IPS DF 6.9 (cell line): Measurements from ENCODE around the gene LAMTOR4.
"Not testable (repeated sequence)": the region's sequence is repeated elsewhere in the genome, so short reads cannot be mapped to it uniquely, and the experiment has no call there.

ENCODE experiments used
- DNase-seq: peaks from one replicate; pipeline ENCODE4 v3.0.0-alpha.2; 2013; ENCODE audit warnings: low read depth, low spot score
- H3K27ac ChIP-seq: one replicate; pipeline ENCODE4 v1.5.1; 2013; ENCODE audit warnings: low read length, control low read depth
- H3K27me3 ChIP-seq: 2 replicates; pipeline ENCODE4 v1.6.1; 2013; ENCODE audit warnings: mild to moderate bottlenecking, low read length; ENCODE audit not compliant: control insufficient read depth, insufficient read depth
- H3K36me3 ChIP-seq: 2 replicates; pipeline ENCODE4 v1.6.1; 2013; ENCODE audit warnings: low read length; ENCODE audit not compliant: control insufficient read depth, insufficient read depth
- H3K4me1 ChIP-seq: 2 replicates; pipeline ENCODE4 v1.6.1; 2013; ENCODE audit warnings: low read length; ENCODE audit not compliant: control insufficient read depth, insufficient read depth
- H3K4me3 ChIP-seq: 2 replicates; pipeline ENCODE4 v1.5.1; 2013; ENCODE audit warnings: mild to moderate bottlenecking, low read length
- H3K9me3 ChIP-seq: 2 replicates; pipeline ENCODE4 v1.6.1; 2013; ENCODE audit warnings: low read length, inconsistent platforms; ENCODE audit not compliant: control insufficient read depth, insufficient read depth
- WGBS: extraction: QIAGEN DNeasy Blood & Tissue Kit; methylation state at CpG from one replicate; pipeline ENCODE4 v1.1.7; 2013; ENCODE audit warnings: mixed read lengths, missing lambda C conversion rate; ENCODE audit not compliant: insufficient read length, insufficient coverage; 5-methylcytosine and 5-hydroxymethylcytosine counted together

LAMTOR4 gene

GRCh38 chr7:100173806-100174495 is 25.2 kb downstream of the LAMTOR4 start:
- H3K4me1 ChIP-seq: peaks cover 4% of the 10 kb centered on the region
- H3K4me3 ChIP-seq: no peak overlapping the region
- no peaks in the 10 kb centered on the region for H3K9me3 ChIP-seq
- no peaks in the 10 kb centered on the region for H3K27me3 ChIP-seq
- peaks cover 5% of the 10 kb centered on the region for H3K36me3 ChIP-seq
- no peak overlapping the region for H3K27ac ChIP-seq
- no peak for DNase-seq
- no CpG with 5 or more reads among the region's 11 CpGs for WGBS

GRCh38 chr7:100174582-100174981 is 25.9 kb downstream of the LAMTOR4 start:
- no CpG with 5 or more reads among the region's 5 CpGs for whole genome bisulfite sequencing
- H3K9me3 ChIP-seq: no peaks in the 10 kb centered on the region
- H3K36me3 ChIP-seq: peaks cover 5% of the 10 kb centered on the region
- H3K4me1 ChIP-seq: peaks cover 4% of the 10 kb centered on the region
- no peak overlapping the region for H3K27ac ChIP-seq
- DNase-seq: no peak
- H3K27me3 ChIP-seq: no peaks in the 10 kb centered on the region
- H3K4me3 ChIP-seq: no peak overlapping the region

GRCh38 chr7:100175296-100175935 is 26.7 kb downstream of the LAMTOR4 start:
- no CpG with 5 or more reads among the region's 14 CpGs for WGBS
- no peak for DNase-seq
- Histone ChIP-seq H3K27ac (no peak overlapping the region), H3K4me1 (peaks cover 2% of the 10 kb centered on the region), H3K4me3 (no peak overlapping the region), H3K36me3 (peaks cover 5% of the 10 kb centered on the region), H3K27me3 (no peaks in the 10 kb centered on the region), H3K9me3 (no peaks in the 10 kb centered on the region)

- no CpG with 5 or more reads among the region's 14 CpGs for WGBS
- DNase-seq: no peak
- Histone ChIP-seq H3K9me3 (no peaks in the 10 kb centered on the region), H3K4me1 (peaks cover 2% of the 10 kb centered on the region), H3K27me3 (no peaks in the 10 kb centered on the region), H3K4me3 (peak overlapping the region; percentile 74; the same call in 1 of the 2 replicates), H3K36me3 (peaks cover 5% of the 10 kb centered on the region), H3K27ac (no peak overlapping the region)
These were observed 27.7 kb downstream of the LAMTOR4 start for GRCh38 chr7:100176096-100177044.

GRCh38 chr7:100177045-100178001 is 28.6 kb downstream of the LAMTOR4 start, which contains the start of the genes GPC2 and STAG3:
Gene GPC2, minus strand, starts transcription at chr7:100177381. Its CDS starts 182 bp downstream, at chr7:100177199.
Gene STAG3, plus strand, starts transcription at chr7:100177918. Its CDS starts 2,639 bp downstream, at chr7:100180557.
- peaks cover 5% of the 10 kb centered on the region for H3K36me3 ChIP-seq
- H3K27ac ChIP-seq: no peak within 1 kb of the TSS
- no CpG with 5 or more reads among the region's 78 CpGs for WGBS
- H3K4me1 ChIP-seq: peaks cover 2% of the 10 kb centered on the region
- H3K27me3 ChIP-seq: no peaks in the 10 kb centered on the region
- no peaks in the 10 kb centered on the region for H3K9me3 ChIP-seq
- peak within 1 kb of the TSS; percentile 74 for H3K4me3 ChIP-seq
- peak; percentile 94 for DNase-seq

GRCh38 chr7:100180084-100180483 is 31.4 kb downstream of the LAMTOR4 start:
- DNase-seq, H3K27ac ChIP-seq, H3K36me3 ChIP-seq, H3K9me3 ChIP-seq, H3K4me3 ChIP-seq, H3K27me3 ChIP-seq, H3K4me1 ChIP-seq: not testable (repeated sequence)
- WGBS: no CpG with 5 or more reads among the region's 3 CpGs

GRCh38 chr7:100182616-100183015 is 33.9 kb downstream of the LAMTOR4 start:
- H3K27ac ChIP-seq: not testable (repeated sequence)
- no CpG with 5 or more reads among the region's 6 CpGs for WGBS

GRCh38 chr7:100183090-100183489 is 34.4 kb downstream of the LAMTOR4 start:
- not testable (repeated sequence) for H3K27ac ChIP-seq, H3K36me3 ChIP-seq, H3K4me3 ChIP-seq, DNase-seq, H3K9me3 ChIP-seq, H3K4me1 ChIP-seq, H3K27me3 ChIP-seq
- WGBS: no CpG with 5 or more reads among the region's 6 CpGs

More at GRCh38 chr7:100182616-100183015, 33.9 kb downstream of the LAMTOR4 start:
- not testable (repeated sequence) for H3K27me3 ChIP-seq, DNase-seq, H3K4me1 ChIP-seq, H3K36me3 ChIP-seq, H3K4me3 ChIP-seq, H3K9me3 ChIP-seq

- H3K36me3 ChIP-seq: no peaks in the 10 kb centered on the region
- no peak for DNase-seq
These were observed 37.0 kb downstream of the LAMTOR4 start for GRCh38 chr7:100185726-100186125.

More at GRCh38 chr7:100185726-100186125, 37.0 kb downstream of the LAMTOR4 start:
- Histone ChIP-seq H3K27me3 (no peaks in the 10 kb centered on the region), H3K9me3 (no peaks in the 10 kb centered on the region), H3K4me3 (no peak overlapping the region), H3K4me1 (no peaks in the 10 kb centered on the region), H3K27ac (no peak overlapping the region)
- no CpG with 5 or more reads among the region's 2 CpGs for WGBS
